HG02588 (cell line): ENCODE results near the gene SAA2.
"Not testable (repeated sequence)": the region's sequence is repeated elsewhere in the genome, so short reads cannot be mapped to it uniquely, and the experiment has no call there.

ENCODE experiments used
- ATAC-seq: cut with Tn5 transposase; IDR thresholded peaks from one replicate; pipeline ENCODE4 v1.9.1; 2021; ENCODE audit warnings: mild to moderate bottlenecking, moderate library complexity; ENCODE audit not compliant: unreplicated experiment

The SAA2 gene

GRCh38 chr11:18197738-18198137, 50.7 kb downstream of the SAA2 start:
- ATAC-seq, result not testable (repeated sequence)

DNA sequence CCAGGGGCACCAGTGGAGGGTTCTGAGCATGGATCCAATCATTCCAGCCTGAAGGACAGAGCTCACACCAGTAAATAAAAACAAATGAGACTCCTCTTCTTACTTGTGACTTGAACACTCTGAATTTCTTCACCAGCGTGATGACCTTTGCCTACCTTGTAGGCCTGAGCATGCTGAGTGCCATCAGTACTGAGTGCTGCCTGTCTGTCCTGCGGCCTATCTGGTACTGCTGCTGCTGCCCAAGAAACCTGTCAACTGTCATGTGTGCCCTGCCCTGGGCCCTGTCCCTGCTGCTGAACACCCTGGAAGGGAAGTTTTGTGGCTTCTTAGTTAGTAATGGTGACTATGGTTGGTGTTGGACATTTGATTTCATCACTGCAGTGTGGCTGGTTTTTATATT, 51.9 kb downstream of the SAA2 start:
- no peak for ATAC-seq
